SU-DHL-6 (cell line): ENCODE measurements around the gene TRAPPC2L.

ENCODE experiments used
- EZH2phosphoT487 ChIP-seq: fragments of 200-600 bp; sonication (generic), shearing (Covaris generic); conservative IDR thresholded peaks from 2 replicates; pipeline ENCODE4 v1.6.1; 2018; ENCODE audit warnings: mild to moderate bottlenecking, antibody characterized with exemption, low read length, moderate library complexity, mixed read lengths
- TF ChIP-seq, protein P1 (sequence below): fragments of 200-600 bp; sonication (generic); IDR thresholded peaks from one replicate; pipeline ENCODE4 v1.5.1; 2017; ENCODE audit warnings: antibody characterized with exemption, mild to moderate bottlenecking, low read length, moderate library complexity; ENCODE audit not compliant: insufficient read depth, poor library complexity, severe bottlenecking

DNA sequence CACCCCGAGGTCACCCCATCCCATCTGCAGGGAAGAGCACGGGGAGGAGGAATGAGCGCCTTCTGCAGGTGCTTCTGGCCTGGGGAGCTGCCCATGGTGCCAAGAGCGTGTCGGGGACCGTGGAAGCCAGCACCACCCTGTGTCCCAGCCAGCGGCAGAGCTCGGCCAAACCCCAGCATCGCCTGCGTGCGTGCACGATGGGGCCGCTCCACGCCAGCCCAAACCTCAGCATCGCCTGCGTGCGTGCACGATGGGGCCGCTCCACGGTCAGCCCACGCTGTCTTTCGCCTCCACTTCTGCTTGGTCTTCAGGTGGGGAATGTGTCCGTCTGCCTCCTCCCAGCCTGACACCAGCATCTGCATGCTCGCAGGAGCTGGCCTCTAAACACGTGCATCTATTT lies 14.1 kb upstream of the TRAPPC2L start:
- TF ChIP-seq, protein P1, sequence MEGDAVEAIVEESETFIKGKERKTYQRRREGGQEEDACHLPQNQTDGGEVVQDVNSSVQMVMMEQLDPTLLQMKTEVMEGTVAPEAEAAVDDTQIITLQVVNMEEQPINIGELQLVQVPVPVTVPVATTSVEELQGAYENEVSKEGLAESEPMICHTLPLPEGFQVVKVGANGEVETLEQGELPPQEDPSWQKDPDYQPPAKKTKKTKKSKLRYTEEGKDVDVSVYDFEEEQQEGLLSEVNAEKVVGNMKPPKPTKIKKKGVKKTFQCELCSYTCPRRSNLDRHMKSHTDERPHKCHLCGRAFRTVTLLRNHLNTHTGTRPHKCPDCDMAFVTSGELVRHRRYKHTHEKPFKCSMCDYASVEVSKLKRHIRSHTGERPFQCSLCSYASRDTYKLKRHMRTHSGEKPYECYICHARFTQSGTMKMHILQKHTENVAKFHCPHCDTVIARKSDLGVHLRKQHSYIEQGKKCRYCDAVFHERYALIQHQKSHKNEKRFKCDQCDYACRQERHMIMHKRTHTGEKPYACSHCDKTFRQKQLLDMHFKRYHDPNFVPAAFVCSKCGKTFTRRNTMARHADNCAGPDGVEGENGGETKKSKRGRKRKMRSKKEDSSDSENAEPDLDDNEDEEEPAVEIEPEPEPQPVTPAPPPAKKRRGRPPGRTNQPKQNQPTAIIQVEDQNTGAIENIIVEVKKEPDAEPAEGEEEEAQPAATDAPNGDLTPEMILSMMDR = no peak
- TF ChIP-seq EZH2phosphoT487 = no peak
